ENCODE measurements around the gene HSF2BP. TPM values are rescaled to one million over a fixed set of nuclear protein-coding genes. Genes with fewer than 3 reads are reported as not detected.
A peak's percentile ranks its signal among the peaks of the same experiment; 100 is the strongest.

Gene HSF2BP
- total RNA-seq, 6 experiments from 2014 or later = 0.33 to 0.90 (median 0.59) TPM

DNA sequence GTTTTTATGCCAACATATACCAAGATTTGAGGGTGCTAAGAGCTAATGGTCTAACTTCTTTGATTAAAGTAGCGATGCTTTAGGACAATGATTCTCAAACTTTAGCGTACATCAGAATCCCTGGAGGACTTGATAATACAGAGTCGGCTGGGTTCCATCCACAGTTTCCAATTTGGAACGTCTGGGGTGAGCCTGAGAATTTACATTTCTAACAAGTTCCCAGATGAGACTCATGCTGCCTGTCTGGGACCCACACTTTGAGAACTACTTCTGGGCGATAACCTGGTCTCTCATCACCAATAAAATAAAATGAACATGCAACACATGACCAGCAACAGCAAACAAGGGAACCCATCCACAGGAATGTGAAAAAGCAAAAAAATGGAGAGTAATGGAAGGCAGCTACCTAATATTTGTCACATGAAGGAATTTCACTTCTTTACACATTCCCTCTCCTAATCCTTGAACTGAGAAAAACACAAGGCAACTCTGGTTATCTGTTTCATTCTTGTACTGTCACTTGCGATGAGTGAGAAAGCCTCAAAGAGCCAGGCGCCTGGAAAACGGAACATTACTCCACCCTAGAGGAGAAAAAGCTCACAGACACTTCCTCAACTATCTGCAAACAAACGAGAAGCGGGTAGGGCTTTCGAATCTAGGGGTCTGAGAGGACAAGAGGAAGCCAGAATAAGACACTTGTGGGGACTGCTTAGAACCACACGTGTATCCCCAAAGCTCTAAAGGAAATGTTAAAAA is 14.0 kb downstream of the HSF2BP start:
- peak overlapping the region; percentile 69 for H3K27ac Mint-ChIP-seq
- H3K4me1 Mint-ChIP-seq (ENCODE audit: low read depth) = peaks cover 29% of the 10 kb centered on the region
- DNase-seq = peak; percentile 67
- TF ChIP-seq, protein P1, sequence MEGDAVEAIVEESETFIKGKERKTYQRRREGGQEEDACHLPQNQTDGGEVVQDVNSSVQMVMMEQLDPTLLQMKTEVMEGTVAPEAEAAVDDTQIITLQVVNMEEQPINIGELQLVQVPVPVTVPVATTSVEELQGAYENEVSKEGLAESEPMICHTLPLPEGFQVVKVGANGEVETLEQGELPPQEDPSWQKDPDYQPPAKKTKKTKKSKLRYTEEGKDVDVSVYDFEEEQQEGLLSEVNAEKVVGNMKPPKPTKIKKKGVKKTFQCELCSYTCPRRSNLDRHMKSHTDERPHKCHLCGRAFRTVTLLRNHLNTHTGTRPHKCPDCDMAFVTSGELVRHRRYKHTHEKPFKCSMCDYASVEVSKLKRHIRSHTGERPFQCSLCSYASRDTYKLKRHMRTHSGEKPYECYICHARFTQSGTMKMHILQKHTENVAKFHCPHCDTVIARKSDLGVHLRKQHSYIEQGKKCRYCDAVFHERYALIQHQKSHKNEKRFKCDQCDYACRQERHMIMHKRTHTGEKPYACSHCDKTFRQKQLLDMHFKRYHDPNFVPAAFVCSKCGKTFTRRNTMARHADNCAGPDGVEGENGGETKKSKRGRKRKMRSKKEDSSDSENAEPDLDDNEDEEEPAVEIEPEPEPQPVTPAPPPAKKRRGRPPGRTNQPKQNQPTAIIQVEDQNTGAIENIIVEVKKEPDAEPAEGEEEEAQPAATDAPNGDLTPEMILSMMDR (IDR thresholded peaks at IDR 0.05) = peak; percentile 70
- H3K27me3 Mint-ChIP-seq (ENCODE audit: insufficient read depth) = peaks cover 4% of the 10 kb centered on the region
- H3K4me3 Mint-ChIP-seq = peak overlapping the region; percentile 82
- no peaks in the 10 kb centered on the region for H3K9me3 Mint-ChIP-seq
- no peaks in the 10 kb centered on the region for H3K36me3 Mint-ChIP-seq (ENCODE audit: low read depth)

DNA sequence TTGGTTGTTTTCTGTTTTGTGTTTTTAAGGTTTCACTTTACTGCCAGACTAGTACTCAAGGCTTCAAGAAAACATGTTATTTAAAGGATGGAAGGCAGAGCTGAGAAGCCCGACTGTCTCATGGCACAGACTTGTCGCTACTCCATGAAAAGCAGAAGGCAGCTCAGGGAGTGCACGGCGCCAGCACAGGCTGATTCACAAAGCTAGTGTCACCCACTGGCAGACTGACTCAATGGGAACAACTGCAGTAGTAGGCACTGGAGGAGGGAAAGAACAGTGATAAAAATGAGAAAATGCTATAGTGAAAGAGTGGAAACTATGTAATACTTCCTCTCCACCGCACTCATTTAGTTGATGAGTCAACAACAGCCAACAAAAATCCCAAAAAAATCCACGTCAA is 14.7 kb downstream of the HSF2BP start:
- H3K9me3 Mint-ChIP-seq = no peaks in the 10 kb centered on the region
- H3K4me3 Mint-ChIP-seq = peak overlapping the region; percentile 65
- H3K27me3 Mint-ChIP-seq (ENCODE audit: insufficient read depth) = peaks cover 4% of the 10 kb centered on the region
- TF ChIP-seq, protein P1 (IDR thresholded peaks at IDR 0.05) = no peak
- H3K36me3 Mint-ChIP-seq (ENCODE audit: low read depth) = no peaks in the 10 kb centered on the region
- peaks cover 35% of the 10 kb centered on the region for H3K4me1 Mint-ChIP-seq (ENCODE audit: low read depth)
- DNase-seq = peak; percentile 48
- peak overlapping the region; percentile 34 for H3K27ac Mint-ChIP-seq

- Mint-ChIP-seq H3K4me1 (ENCODE audit: low read depth) (peaks cover 39% of the 10 kb centered on the region), H3K4me3 (peak overlapping the region; percentile 65; the same call in 1 of the 2 replicates), H3K36me3 (ENCODE audit: low read depth) (no peaks in the 10 kb centered on the region), H3K27ac (no peak overlapping the region; the same call in 1 of the 2 replicates), H3K27me3 (ENCODE audit: insufficient read depth) (peaks cover 2% of the 10 kb centered on the region), H3K9me3 (no peaks in the 10 kb centered on the region)
- TF ChIP-seq, protein P1 (IDR thresholded peaks at IDR 0.05) = no peak
- no peak for DNase-seq
These were observed 15.2 kb downstream of the HSF2BP start for GRCh38 chr21:43644071-43644470.

- H3K9me3 Mint-ChIP-seq = no peaks in the 10 kb centered on the region
- TF ChIP-seq, protein P1 (IDR thresholded peaks at IDR 0.05) = no peak
- no peak overlapping the region for H3K4me3 Mint-ChIP-seq
- DNase-seq = no peak
- H3K36me3 Mint-ChIP-seq (ENCODE audit: low read depth) = no peaks in the 10 kb centered on the region
- H3K27ac Mint-ChIP-seq = no peak overlapping the region
- no peaks in the 10 kb centered on the region; the same call in 1 of the 2 replicates for H3K27me3 Mint-ChIP-seq (ENCODE audit: insufficient read depth)
- peaks cover 39% of the 10 kb centered on the region for H3K4me1 Mint-ChIP-seq (ENCODE audit: low read depth)
These were observed 16.1 kb downstream of the HSF2BP start for GRCh38 chr21:43643193-43643592.

GRCh38 chr21:43640400-43640799 is 18.9 kb downstream of the HSF2BP start:
- H3K9me3 Mint-ChIP-seq = no peaks in the 10 kb centered on the region
- H3K27ac Mint-ChIP-seq = no peak overlapping the region
- no peaks in the 10 kb centered on the region for H3K36me3 Mint-ChIP-seq (ENCODE audit: low read depth)
- no peak for DNase-seq
- peaks cover 25% of the 10 kb centered on the region for H3K4me1 Mint-ChIP-seq (ENCODE audit: low read depth)
- H3K4me3 Mint-ChIP-seq = no peak overlapping the region
- peaks cover 1% of the 10 kb centered on the region; the same call in 1 of the 2 replicates for H3K27me3 Mint-ChIP-seq (ENCODE audit: insufficient read depth)
- TF ChIP-seq, protein P1 (IDR thresholded peaks at IDR 0.05) = peak; percentile 33; the same call in 1 of the 2 replicates

Data from HFFc6 (cell line).